NCI-H2171 (cell line): ENCODE data around the gene SLC22A1.
"Not testable (repeated sequence)": the region's sequence is repeated elsewhere in the genome, so short reads cannot be mapped to it uniquely, and the experiment has no call there.

Experiments used
- DNase-seq: peaks from one replicate; lab custom pipeline; 2025; lab: John Stamatoyannopoulos, UW

Gene SLC22A1

DNA sequence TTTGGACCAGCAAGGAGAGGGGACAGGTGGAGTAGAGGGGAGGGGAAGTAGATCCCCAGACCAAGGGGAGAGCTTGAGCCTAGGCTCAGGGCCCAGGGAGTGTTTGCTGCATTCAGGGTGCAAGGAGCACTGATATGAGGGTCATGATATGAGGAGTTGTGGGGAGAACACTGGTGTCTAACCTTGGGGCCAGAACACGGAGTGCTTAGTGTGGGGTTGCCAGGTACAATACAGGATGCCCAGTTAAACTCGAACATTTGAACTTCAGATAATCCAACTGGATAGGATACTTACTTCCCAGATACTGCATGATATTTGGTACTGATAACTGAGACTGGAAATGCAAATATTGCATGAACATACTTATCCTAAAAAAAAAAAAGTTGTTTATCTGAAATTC lies 2.4 kb downstream of the SLC22A1 start:
- DNase-seq, result no peak

DNA sequence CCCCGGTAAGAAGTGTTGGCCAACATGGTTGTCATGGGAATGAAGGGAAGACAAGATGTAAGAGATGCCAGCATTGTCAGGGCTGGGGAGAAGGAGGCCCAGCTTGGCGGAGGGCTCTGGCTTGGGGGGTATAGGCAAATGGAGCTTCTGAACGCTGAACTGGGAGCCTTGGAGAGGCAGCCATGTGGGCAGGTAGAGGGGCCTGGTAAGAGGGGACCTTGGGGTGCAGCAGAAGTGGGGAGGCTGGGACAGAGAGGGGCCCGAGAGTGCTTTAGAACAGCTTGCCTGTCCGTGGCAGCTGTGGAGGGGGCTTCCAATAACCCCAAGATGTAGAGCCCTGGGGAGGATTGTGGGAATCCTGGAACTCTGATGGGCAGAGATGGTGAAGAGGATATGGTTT lies 3.0 kb downstream of the SLC22A1 start:
- DNase-seq, result no peak

DNA sequence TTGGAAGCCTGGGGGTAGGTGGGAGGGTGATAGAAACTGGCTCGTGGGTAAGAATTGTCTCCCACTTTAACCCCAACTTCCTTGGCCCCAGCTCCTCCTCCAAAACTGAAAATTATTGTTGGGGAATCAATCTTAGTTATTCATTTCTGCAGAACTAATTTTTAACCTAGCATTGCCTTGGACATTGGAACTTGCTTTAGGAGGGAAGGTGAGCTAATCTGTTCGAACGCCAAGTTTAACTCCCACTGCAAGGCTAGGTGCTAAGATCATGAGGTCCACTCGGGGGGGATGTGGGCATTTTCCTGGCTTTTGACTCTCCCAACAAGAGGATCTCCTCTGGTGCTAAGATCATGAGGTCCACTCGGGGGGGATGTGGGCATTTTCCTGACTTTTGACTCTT lies 3.5 kb downstream of the SLC22A1 start:
- not testable (repeated sequence) for DNase-seq

DNA sequence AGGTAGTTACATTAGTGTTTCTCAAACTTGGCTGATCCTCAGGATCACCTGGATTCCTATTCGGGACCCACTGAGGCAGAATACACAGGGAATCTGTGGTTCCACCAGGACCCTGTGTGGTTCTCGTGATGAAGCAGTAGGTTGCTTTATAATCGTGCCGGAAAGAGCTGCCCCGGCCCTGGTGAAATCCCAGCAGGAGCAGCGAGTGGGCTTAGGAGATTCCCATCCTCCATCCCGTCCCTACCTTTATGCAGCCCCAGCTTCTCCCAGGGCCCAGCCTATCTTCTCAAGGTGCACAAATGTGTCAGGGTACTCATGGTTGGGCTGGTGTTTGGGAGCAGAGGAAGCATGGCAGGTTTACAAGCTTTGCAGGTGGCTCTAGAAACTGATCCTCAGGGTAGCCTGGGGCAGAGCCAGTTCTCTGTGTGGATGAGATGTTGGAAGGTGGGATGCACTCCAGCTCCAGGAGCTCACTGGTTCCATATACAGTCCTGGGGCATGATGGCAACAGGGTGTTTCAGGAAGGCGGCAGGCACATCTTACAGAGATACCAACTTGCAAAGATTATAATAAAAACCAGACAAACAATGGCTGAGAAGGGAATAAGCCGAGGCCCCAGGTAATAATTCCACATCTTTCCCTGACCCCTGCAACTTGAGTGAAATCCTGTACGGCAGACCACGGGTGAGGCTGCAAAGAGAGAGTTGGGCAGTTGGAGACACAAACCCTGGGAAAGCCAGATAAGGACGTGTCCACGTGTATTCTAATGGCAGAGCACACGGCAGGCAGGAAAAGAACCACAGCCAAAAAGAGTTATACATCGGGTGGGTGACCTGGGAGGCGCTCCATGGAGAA lies 5.9 kb downstream of the SLC22A1 start:
- no peak for DNase-seq

DNA sequence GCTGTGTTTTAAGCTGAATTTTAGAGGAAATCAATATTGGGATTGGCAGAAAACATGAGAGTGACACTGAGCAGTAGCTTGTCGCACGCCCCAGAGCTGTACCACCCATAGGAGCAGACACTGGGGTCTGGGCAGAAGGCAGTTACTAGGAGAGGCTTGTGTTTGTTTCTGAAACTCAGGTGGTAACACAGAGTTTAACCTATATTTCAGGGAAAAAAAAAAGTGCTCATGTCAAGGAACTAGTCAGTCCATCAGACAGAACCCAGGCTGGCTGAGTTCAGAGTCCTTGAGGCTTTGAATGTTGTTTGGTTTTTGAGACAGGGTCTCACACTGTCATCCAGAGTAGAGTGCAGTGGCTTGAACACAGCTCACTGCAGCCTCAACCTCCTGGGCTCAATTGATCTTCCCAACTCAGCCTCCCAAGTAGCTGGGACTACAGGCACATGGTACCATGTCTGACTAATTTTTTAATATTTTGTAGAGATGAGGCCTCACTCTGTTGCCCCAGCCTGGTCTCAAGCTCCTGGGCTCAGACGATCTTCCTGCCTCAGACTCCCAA lies 6.6 kb downstream of the SLC22A1 start:
- no peak for DNase-seq

DNA sequence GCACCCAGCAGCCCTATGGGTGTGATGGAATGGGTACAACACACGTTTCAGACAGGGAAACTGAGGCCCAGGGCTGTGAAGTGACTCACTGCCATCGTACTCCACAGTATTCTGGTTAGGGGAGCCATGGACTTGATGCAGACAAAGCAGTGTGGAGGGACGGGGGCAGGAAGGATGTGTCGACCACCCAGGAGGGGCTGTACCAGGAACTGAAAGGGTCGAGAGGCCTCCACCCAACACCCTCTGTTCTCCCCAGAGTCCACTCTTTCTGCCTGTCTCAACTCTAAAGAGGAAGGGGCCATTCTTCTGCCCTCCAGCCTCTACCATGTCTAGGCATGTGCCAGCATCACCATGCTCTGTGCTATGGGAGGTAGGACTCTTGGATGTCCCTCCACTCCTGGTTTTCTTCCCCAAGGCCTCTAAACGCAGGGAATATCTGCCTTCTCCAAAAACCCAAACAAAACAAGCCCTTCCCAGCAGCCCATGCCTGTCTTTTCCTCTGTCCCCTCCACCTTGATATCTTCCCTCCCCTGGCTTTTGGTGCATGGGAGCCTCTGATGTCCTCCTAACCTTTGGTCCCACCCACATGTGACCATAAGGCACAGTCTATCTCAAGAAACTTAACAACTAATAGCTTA lies 7.4 kb downstream of the SLC22A1 start:
- no peak for DNase-seq

DNA sequence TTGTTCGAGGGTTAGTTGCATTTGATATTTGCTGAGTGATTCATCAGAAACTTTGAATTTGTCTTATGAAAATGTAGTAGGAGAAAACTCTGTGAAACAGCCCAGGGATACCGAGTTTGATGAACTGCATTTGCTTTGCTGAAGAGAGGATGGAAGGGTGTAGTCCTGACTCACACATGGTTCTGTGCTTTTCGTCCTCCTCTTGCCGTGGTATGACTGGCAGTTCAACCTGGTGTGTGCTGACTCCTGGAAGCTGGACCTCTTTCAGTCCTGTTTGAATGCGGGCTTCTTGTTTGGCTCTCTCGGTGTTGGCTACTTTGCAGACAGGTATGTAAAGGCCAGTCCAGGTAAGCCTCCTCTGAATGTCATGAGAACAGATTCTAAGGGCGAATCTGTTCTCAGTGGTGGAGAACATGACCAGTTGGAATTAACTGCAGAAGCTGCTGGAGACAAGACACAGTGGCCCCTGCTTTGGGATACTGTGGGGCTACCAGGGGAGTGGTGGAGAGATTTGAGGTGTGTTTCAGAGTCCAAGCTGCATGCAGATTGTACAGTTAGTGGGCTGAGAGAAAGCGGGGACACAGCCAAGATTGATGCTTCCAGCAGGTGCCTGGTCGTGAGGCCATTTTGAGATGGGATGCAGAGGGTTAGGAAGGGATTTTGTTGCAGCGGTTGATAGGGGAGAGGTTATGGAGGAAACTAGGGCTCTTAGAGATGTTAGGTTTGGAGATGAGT lies 8.4 kb downstream of the SLC22A1 start:
- DNase-seq, result no peak

DNA sequence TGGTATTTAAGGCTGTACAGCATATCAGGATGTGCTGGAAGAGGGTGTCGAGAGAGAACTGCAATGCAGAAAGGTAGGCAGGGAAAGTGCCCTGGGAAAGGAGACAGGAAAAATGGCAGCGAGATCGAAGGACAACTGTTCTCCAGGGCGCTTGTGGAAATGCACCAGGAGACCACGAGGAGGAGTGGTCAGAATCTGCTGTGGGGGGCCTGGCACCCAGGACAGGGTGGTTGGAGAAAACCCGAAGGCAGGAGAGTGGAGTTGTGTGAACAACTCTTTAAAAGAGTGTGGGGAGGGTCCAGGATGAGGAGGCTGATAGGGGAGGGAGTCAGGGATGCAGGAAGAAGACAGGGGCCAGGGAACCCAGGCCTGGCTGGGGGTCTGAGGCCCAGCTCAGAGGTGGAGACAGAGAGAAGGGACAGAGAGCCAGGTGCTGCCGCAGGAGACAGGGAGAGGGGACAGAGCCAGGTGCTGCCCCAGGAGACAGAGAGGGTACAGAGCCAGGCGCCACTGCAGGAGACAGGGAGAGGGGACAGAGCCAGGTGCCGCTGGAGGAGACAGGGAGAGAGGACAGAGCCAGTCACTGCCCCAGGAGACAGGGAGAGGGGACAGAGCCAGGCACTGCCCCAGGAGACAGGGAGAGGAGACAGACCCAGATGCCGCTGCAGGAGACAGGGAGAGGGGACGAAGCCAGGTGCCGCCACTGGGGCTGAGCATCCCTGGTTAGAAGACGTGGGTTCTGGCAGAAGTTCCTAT lies 9.3 kb downstream of the SLC22A1 start:
- no peak for DNase-seq

DNA sequence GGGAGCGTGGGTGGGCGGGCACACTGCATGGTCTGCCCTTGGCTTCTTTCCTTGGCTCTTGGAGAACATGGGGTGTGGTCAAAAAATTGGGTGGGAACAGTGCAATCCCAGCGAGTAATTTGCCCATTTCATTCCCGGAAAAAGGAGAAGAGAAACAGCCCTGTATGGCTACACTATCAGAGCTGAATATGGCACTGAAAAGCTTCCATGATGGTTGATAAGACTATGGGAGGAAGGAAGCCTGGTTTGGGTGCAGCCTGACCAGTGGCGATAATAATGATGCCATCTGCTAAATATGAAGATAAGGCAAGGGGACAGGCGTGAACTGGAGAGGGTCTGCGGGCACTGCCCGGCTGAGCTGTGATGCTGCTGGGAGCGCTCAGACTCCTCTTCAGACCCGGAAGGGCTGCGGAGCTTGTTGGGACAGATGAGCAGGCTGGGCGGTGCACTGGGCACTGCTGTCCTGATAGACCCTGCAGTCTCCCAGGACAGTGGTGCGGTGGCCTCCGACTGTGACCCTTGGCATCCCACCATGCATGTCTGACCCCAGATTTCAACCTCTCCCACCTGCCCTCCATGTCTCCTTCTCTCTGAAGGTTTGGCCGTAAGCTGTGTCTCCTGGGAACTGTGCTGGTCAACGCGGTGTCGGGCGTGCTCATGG lies 10.2 kb downstream of the SLC22A1 start:
- no peak for DNase-seq

DNA sequence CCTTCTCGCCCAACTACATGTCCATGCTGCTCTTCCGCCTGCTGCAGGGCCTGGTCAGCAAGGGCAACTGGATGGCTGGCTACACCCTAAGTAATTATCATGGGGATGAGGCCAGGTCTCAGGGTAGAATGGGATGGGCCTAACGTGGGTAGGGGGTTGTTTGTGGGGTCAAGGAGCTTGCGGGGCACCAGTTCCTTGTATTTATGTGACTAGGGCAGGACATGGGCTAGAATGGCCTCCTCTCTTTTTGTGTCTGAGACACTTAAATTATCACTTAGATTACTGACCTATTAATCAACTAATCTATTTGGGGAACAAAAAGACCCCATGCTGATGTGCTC lies 10.7 kb downstream of the SLC22A1 start:
- no peak for DNase-seq

DNA sequence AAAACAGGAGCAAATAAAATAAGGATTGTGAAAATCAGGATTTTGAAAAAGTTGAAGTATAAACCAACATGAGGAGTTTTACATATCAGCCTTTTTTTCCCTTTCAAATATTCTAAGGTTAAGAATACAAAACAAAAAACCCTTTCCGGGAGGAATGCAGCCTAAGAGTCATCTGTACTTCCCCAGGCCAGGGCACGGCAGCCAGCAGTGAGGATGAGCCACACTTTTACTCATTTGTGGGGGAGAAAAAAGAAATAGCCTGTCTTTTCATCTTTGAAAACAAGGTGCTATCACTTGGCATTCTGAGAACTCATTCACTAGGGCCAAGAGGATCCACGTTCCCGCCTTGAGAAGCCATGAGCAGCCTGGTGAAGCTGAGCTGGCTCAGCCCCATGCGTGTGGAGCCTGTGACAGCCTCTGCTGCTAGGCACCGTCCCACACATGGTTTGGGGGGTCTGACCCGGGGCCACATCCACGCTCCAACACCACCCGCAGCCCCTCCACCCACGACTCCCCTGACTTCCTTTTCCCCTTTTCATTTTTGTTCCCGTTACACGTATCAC lies 11.2 kb downstream of the SLC22A1 start:
- DNase-seq, result no peak

DNA sequence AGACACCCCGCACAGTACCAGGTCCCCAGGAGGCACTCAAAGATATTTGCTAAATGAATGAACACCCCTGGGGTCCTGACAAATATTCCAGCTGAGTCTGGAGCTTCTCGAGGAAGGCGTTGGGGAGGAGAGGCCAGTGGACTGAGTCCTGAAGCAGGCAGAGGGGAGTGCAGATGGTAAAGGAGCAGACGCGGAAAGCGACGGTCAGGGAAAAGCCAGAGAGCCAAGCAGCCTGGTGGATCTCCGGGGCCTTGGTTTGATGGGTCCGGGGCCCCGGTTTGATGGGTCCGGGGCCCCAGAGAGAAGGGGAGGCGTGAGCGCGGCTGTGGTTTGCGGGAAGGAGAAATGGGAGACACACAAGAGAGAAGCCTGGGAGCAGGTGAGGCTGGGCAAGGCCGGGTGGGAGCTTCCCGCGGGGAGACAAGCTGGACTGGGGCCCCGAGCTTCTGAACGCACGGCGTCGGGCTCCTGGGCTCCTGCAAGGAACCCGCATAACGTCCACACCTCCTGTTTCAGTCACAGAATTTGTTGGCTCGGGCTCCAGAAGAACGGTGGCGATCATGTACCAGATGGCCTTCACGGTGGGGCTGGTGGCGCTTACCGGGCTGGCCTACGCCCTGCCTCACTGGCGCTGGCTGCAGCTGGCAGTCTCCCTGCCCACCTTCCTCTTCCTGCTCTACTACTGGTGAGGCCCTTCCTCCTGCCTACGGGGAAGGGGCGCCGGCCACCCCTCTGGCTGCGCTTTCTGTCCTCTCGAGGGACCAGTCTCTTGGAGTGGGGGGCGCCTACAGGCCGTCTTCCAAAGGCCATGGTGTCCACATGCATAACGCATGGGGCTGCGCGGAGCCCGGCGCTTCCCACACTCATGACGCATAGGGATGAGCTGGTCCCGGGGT lies 12.1 kb downstream of the SLC22A1 start:
- no peak for DNase-seq

DNA sequence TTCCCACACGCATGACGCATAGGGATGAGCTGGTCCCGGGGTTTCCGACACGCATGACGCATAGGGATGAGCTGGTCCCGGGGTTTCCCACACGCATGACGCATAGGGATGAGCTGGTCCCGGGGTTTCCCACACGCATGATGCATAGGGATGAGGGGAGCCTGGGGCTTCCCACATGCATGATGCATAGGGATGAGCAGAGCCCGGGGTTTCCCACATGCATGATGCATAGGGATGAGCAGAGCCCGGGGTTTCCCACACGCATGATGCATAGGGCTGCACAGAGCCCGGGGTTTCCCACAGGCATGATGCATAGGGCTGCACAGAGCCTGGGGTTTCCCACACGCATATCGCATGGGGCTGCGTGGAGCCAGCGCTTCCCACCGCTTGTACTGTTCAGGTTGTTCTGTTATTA lies 12.7 kb downstream of the SLC22A1 start:
- not testable (repeated sequence) for DNase-seq

DNA sequence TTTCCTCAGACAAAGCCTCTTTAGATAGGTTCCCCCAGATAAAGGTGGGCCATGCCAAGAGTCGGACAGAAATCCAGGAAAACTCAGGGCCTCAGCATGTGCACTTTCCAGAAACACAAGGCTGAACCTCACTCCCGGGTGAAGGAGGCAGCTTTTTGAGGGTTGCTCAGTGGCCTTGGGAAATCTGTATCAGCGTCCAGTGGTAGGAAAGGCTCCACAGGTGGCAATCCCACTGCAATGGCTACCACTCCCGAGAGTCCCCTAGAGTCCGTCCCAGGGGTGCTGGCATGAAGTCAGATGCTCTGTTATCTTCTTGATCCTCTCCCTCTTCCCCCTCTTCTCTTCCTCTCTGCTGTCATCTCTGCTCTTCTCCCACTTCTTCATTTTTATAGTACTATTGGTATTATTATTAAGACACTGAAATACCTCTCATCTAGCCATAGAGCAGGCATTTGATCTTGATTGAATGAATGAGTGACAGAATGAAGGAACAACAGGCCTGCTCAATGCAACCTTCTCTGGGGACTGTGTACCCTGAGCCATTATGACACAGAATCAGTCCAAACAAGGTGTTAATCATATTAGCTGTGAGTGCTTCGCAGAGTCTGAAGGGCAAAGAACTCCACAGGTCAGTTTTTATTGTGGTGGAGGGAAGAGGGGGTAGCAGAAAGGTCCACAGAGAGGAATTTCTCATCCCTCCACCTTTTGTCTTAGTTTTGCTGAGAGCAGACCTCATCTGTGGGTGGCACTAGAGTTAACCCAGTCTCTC lies 13.3 kb downstream of the SLC22A1 start:
- DNase-seq, result no peak

DNA sequence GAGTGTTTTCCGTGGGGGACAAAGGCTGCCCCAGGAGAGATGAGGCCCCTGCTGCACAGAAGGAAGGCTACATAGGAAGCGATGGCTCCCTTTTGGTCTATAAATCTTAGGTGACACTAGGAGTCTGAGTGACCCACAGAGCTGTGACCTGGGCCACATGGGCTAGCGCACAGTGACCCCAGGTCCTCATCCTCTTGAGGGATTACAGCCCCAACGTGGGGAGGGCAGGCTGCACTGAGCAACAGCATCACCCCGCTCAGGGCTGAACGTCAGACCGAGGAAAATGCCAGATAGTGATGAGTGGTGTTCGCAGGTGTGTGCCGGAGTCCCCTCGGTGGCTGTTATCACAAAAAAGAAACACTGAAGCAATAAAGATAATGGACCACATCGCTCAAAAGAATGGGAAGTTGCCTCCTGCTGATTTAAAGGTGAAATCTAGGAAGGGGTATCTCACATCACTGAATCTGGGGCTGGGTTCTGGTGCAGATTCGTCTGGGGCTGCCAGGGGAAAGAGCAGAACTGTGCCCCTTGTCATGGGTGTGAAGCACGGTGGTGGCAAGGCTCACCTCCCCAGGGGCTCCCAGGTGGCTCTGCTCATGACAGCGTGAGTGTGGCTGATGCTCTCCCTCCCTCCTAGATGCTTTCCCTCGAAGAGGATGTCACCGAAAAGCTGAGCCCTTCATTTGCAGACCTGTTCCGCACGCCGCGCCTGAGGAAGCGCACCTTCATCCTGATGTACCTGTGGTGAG lies 14.5 kb downstream of the SLC22A1 start:
- no peak for DNase-seq

DNA sequence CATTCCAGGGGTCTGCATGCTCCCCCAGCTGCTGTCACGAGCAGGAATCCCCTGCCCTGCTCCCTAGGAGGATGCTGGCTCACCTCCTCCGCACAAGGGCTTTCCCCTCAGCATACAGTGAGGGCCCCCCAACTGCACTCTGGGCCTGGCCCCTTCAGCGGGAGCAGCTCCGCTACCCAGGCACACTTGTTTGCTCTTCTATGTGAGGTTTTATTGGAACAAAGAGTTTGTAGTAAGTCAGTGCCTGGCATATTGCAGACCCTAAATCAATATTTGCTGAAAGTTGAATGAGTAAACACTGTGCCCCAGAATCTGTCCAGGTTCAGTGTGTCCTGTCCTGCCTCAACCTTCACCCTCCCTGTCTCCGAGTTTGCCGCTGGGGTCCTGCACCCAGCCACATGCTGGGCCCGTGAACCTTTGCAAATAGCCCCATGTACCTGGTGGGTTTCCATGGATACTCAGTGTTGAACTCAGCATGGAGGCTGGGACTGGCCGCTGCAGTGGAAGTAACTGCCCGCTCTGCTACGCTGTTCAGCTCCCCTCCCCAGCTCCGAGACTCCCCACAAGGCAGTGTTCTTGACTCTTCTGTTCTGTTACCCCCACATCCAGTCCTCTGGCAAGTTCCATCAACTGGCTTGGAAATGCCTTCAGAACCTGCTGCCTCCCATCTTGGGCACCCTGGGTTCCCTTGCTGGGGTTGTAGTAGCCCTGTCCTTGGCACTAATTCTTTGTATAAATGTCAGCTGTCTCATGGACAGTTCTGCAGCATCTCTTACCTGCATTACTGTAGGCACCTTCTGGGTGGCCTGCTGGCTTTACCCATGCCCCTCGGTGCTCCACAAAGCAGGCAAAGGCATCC lies 15.7 kb downstream of the SLC22A1 start:
- no peak for DNase-seq

DNA sequence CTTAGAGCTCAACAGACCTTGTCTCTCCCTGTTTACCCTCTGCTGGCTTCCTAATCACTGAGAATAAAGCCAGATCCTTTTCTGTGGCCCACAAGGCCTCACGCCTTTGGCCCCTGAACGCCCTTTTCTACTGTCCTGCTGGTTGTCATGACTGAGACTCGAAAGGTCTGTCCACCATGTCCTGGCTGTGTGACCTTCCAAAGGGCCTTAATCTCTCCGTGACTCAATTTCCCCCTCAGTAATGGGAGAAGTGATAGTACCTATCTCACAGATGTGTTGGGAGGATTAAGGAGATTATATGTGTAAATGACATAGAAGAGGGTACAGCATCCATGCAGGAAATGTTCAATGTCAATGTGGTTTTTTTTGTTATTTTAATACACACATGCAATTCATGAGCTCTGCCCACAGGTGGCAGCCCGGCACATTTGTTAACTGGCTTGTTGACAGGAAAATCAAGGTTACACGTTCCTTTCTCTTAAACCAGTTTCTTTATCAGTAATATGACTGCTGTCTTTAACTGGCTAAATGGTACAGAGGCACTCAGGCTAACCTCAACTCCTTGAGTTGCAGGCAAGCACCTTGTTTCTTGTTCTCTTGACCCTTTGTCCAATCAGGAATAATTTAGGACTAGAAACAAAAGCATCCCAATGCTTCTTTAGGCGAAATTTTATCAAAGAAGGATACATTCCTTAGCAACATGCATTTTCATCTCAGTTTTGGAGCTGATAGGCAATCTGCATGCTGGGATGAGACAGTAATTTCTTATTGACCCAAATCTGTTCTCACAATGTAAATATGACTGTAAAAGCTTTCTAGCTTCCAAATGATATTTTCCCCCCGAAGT lies 16.6 kb downstream of the SLC22A1 start:
- peak; percentile 23 for DNase-seq
